ENCODE data around the gene ZNF92.
A peak's percentile ranks its signal among the peaks of the same experiment; 100 is the strongest.

Gene ZNF92

GRCh38 chr7:65373608-65374351 is at the start of gene ZNF92:
Gene ZNF92, plus strand, starts transcription at chr7:65373855. Its CDS starts 143 bp downstream, at chr7:65373998.
- Histone ChIP-seq H3F3A (ENCODE audit: insufficient read depth, low read length) (no peaks in the 10 kb centered on the region), H3K27me3 (ENCODE audit: insufficient read depth, low read length) (no peaks in the 10 kb centered on the region), H3K9ac (ENCODE audit: low read length) (peak within 1 kb of the TSS; percentile 87), H4K20me1 (ENCODE audit: insufficient read depth, low read length) (no peaks in the 10 kb centered on the region), H3K4me2 (ENCODE audit: low read length) (peak within 1 kb of the TSS; percentile 98), H3K27ac (ENCODE audit: low read depth, low read length, poor library complexity, severe bottlenecking) (peak within 1 kb of the TSS; percentile 87), H3K9me2 (ENCODE audit: low read depth, low read length) (no peaks in the 10 kb centered on the region), H3K9me3 (ENCODE audit: low read length) (no peaks in the 10 kb centered on the region), H3K4me1 (ENCODE audit: insufficient read depth, low read length, severe bottlenecking) (peaks cover 39% of the 10 kb centered on the region), H3K4me3 (ENCODE audit: low read depth, low read length, poor library complexity, severe bottlenecking) (peak within 1 kb of the TSS; percentile 86), H3K36me3 (ENCODE audit: insufficient read depth, low read length) (peaks cover 46% of the 10 kb centered on the region), H3K79me2 (ENCODE audit: insufficient read depth, low read length) (peaks cover 50% of the 10 kb centered on the region), H2AFZ (ENCODE audit: low read length) (no peak within 1 kb of the TSS)
- TF ChIP-seq EZH2 (IDR thresholded peaks at IDR 0.05; ENCODE audit: borderline replicate concordance, low read length) = no peak
- TF ChIP-seq, protein P1, sequence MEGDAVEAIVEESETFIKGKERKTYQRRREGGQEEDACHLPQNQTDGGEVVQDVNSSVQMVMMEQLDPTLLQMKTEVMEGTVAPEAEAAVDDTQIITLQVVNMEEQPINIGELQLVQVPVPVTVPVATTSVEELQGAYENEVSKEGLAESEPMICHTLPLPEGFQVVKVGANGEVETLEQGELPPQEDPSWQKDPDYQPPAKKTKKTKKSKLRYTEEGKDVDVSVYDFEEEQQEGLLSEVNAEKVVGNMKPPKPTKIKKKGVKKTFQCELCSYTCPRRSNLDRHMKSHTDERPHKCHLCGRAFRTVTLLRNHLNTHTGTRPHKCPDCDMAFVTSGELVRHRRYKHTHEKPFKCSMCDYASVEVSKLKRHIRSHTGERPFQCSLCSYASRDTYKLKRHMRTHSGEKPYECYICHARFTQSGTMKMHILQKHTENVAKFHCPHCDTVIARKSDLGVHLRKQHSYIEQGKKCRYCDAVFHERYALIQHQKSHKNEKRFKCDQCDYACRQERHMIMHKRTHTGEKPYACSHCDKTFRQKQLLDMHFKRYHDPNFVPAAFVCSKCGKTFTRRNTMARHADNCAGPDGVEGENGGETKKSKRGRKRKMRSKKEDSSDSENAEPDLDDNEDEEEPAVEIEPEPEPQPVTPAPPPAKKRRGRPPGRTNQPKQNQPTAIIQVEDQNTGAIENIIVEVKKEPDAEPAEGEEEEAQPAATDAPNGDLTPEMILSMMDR (IDR thresholded peaks at IDR 0.05; ENCODE audit: low read length) = no peak

DNA sequence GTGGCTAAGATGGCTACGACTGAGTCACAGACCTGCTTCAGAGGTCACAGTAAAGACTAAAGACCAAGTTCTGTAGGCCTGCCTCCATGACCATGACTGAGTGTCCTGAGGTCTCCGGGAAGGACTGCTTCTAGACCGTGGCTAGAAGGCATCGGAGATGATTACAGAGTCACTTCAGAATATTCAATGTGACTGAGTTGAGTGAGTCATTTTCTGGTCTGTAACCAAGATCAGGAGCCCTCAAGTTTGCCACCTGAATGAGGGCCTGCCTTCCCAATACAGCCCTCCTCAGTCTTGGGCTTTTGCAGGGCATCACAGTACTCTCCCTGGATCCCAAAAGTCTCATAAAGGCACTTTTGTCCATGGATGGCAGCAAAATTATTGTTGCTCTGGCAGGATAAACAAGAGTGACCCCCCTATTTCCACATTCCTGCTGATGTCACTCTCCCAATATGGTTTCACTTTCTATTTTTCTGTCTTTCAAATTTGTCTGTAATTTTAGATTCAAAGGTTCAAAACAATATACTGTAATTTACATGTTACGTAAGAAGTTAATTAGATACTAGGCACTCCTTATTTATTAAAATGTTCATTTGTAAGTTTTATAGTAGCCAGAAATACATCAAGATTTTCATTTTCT is 47.7 kb upstream of the ZNF92 start:
- Histone ChIP-seq H3K27me3 (ENCODE audit: insufficient read depth, low read length) (no peaks in the 10 kb centered on the region), H3K27ac (ENCODE audit: low read depth, low read length, poor library complexity, severe bottlenecking) (no peak overlapping the region), H3K79me2 (ENCODE audit: insufficient read depth, low read length) (no peaks in the 10 kb centered on the region), H3F3A (ENCODE audit: insufficient read depth, low read length) (no peaks in the 10 kb centered on the region), H3K36me3 (ENCODE audit: insufficient read depth, low read length) (no peaks in the 10 kb centered on the region), H2AFZ (ENCODE audit: low read length) (no peak overlapping the region; the same call in 1 of the 2 replicates), H3K9ac (ENCODE audit: low read length) (no peak overlapping the region), H3K4me1 (ENCODE audit: insufficient read depth, low read length, severe bottlenecking) (no peaks in the 10 kb centered on the region), H3K4me3 (ENCODE audit: low read depth, low read length, poor library complexity, severe bottlenecking) (no peak overlapping the region), H4K20me1 (ENCODE audit: insufficient read depth, low read length) (no peaks in the 10 kb centered on the region), H3K4me2 (ENCODE audit: low read length) (no peak overlapping the region), H3K9me2 (ENCODE audit: low read depth, low read length) (no peaks in the 10 kb centered on the region), H3K9me3 (ENCODE audit: low read length) (0 out of 2 replicates have a peak, but pooled peaks cover 2% of the 10 kb centered on the region)
- no peak for TF ChIP-seq EZH2 (IDR thresholded peaks at IDR 0.05; ENCODE audit: borderline replicate concordance, low read length)
- TF ChIP-seq, protein P1 (IDR thresholded peaks at IDR 0.05; ENCODE audit: low read length) = no peak

GRCh38 chr7:65338346-65338745 is 35.3 kb upstream of the ZNF92 start:
- no peaks in the 10 kb centered on the region for H3K36me3 ChIP-seq (ENCODE audit: insufficient read depth, low read length)
- TF ChIP-seq, protein P1 (IDR thresholded peaks at IDR 0.05; ENCODE audit: low read length) = no peak
- TF ChIP-seq EZH2 (IDR thresholded peaks at IDR 0.05; ENCODE audit: borderline replicate concordance, low read length) = no peak
- H3K9ac ChIP-seq (ENCODE audit: low read length) = no peak overlapping the region; the same call in 1 of the 2 replicates
- no peaks in the 10 kb centered on the region for H3K9me2 ChIP-seq (ENCODE audit: low read depth, low read length)
- H2AFZ ChIP-seq (ENCODE audit: low read length) = 0 out of 2 replicates have a peak overlapping the region, but pooled peaks have one; percentile 12
- H3F3A ChIP-seq (ENCODE audit: insufficient read depth, low read length) = no peaks in the 10 kb centered on the region
- peak overlapping the region; percentile 42 for H3K27ac ChIP-seq (ENCODE audit: low read depth, low read length, poor library complexity, severe bottlenecking)
- no peaks in the 10 kb centered on the region for H3K27me3 ChIP-seq (ENCODE audit: insufficient read depth, low read length)
- peak overlapping the region; percentile 12 for H3K4me3 ChIP-seq (ENCODE audit: low read depth, low read length, poor library complexity, severe bottlenecking)
- H4K20me1 ChIP-seq (ENCODE audit: insufficient read depth, low read length) = no peaks in the 10 kb centered on the region
- no peaks in the 10 kb centered on the region for H3K9me3 ChIP-seq (ENCODE audit: low read length)
- peaks cover 14% of the 10 kb centered on the region for H3K4me1 ChIP-seq (ENCODE audit: insufficient read depth, low read length, severe bottlenecking)
- H3K79me2 ChIP-seq (ENCODE audit: insufficient read depth, low read length) = no peaks in the 10 kb centered on the region
- peak overlapping the region; percentile 35; the same call in 1 of the 2 replicates for H3K4me2 ChIP-seq (ENCODE audit: low read length)

All from OCI-LY1 (cell line).